ENCODE results near the gene EDN2. TPM values are rescaled to one million over a fixed set of nuclear protein-coding genes. Genes with fewer than 3 reads are reported as not detected.

EDN2 gene
- total RNA-seq, 4 donors from 2014 or later = 0.78 to 3.1 TPM; not detected in 2

- 2 to 4% methylated on average over 47 to 69 of the region's 74 CpGs for WGBS, 2 donors
- no peaks in the 10 kb centered on the region for H3K9me3 ChIP-seq
- no peaks in the 10 kb centered on the region for H3K27me3 ChIP-seq
- peak in 2 of 5 experiments; percentile 47 to 66 for TF ChIP-seq CTCF (IDR thresholded peaks at IDR 0.05)
- TF ChIP-seq EP300 (IDR thresholded peaks at IDR 0.05) = peak; percentile 96 to 97
- TF ChIP-seq POLR2A (IDR thresholded peaks at IDR 0.05) = peak; percentile 48 to 64
- DNase-seq (ENCODE audit: low spot score in 2 of 2) = peak; percentile 76 to 83
- peak overlapping the region; percentile 24 to 45 (median 40) for H3K4me3 ChIP-seq
- H3K27ac ChIP-seq = peak overlapping the region; percentile 83 to 98 (median 94)
- peaks cover 0 to 52% (median 22%) of the 10 kb centered on the region in 4 donors for H3K4me1 ChIP-seq
- no peaks in the 10 kb centered on the region for H3K36me3 ChIP-seq
Measured at GRCh38 chr1:41496080-41497055, 11.9 kb upstream of the EDN2 start.

DNA sequence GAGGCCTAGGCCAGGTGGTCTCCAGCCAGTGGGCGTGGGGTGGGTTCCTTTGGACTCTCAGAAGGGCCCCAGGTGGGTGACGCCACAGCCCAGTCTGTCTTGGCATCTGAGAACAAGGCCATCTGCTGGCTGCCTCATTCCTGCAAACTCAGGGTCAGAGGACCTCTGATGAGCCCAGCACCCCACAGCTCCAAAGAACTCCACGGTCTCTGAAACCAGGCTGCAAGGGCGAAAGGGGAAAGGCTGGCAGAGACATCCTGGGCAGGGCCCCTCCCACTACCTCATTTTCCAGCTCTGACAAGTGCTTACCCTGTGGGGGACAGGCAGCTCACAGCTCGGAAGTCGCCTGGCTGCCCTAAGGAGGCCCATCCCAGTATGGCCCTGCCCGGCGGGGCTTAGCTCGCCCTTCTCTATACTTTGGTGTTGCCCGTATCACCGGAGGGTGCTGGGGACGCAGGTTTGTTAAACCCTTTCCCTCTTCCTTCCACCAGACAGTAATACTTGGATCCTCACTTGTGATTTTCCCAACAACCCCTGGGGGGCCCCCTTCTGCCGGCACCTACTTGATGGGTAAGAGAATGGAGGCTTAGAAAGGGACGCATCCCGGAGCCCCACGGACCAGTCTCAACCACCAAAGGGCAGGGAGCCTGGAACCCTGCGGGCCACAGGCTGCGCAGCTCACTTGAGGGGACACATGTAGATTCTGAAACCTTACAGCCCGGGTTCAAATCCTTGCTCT lies 10.9 kb upstream of the EDN2 start:
- 66 to 70% methylated on average over 18 to 19 of the region's 19 CpGs for WGBS, 2 donors
- no peaks in the 10 kb centered on the region for H3K9me3 ChIP-seq
- DNase-seq (ENCODE audit: low spot score in 2 of 2) = no peak
- no peaks in the 10 kb centered on the region for H3K36me3 ChIP-seq
- H3K27me3 ChIP-seq = no peaks in the 10 kb centered on the region
- peak overlapping the region in 3 of 4 donors; percentile 34 to 45 (median 45) for H3K4me3 ChIP-seq
- peak overlapping the region; percentile 83 to 98 (median 94) for H3K27ac ChIP-seq
- H3K4me1 ChIP-seq = peaks cover 0 to 52% (median 22%) of the 10 kb centered on the region in 4 donors
- TF ChIP-seq CTCF (IDR thresholded peaks at IDR 0.05) (peak in 3 of 5 experiments; percentile 9 to 13 (median 9)), EP300 (IDR thresholded peaks at IDR 0.05) (no peak)

DNA sequence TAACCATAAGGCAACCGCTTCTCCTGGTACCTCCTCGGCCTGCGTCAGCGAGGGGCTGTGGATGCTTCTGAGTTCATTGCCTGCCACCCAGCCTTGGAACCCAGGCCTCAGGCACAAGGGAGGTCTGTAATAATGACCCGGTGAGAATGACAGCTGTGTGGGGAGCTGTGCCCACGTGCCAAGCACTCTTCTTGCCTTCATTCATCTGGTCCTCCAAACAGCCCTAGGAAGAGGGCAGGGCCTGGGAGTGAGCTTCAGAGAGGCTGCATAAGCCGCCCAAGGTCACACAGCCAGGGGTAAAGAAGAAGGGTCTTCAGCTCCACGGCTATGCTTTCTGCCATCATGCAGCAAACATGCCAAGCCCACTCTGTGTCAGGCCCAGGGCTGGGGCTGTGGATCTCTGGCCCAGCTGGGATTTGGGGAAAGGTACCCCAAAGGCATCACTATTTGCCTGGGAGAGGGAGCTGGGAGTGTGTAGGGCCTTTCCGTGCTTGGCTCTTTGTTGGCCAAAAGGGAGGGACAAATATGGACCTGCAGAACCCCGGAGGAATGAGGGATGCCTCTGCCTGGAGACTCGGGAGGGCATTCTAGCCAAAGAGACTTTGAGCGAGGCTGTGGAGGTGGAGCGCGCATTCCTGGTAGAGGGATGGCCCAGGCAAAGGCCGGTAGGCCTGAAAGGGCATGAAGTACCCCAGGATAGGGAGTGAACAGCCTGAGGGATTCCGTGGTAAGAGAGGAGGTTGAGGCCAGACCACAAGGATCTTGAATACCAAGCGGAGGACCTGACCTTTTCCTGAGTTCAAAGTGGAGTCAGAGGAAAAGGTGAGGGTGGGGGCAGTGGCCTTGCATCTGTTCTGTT lies 10.1 kb upstream of the EDN2 start:
- 81 to 86% methylated on average over 16 to 17 of the region's 17 CpGs for WGBS, 2 donors
- no peaks in the 10 kb centered on the region for H3K27me3 ChIP-seq
- H3K9me3 ChIP-seq = no peaks in the 10 kb centered on the region
- peaks cover 0 to 52% (median 22%) of the 10 kb centered on the region in 4 donors for H3K4me1 ChIP-seq
- TF ChIP-seq EP300 (IDR thresholded peaks at IDR 0.05) (no peak), CTCF (IDR thresholded peaks at IDR 0.05) (no peak), POLR2A (IDR thresholded peaks at IDR 0.05) (no peak)
- H3K27ac ChIP-seq = peak overlapping the region; percentile 83 to 98 (median 94)
- H3K36me3 ChIP-seq = no peaks in the 10 kb centered on the region
- no peak for DNase-seq (ENCODE audit: low spot score in 2 of 2)
- no peak overlapping the region for H3K4me3 ChIP-seq

DNA sequence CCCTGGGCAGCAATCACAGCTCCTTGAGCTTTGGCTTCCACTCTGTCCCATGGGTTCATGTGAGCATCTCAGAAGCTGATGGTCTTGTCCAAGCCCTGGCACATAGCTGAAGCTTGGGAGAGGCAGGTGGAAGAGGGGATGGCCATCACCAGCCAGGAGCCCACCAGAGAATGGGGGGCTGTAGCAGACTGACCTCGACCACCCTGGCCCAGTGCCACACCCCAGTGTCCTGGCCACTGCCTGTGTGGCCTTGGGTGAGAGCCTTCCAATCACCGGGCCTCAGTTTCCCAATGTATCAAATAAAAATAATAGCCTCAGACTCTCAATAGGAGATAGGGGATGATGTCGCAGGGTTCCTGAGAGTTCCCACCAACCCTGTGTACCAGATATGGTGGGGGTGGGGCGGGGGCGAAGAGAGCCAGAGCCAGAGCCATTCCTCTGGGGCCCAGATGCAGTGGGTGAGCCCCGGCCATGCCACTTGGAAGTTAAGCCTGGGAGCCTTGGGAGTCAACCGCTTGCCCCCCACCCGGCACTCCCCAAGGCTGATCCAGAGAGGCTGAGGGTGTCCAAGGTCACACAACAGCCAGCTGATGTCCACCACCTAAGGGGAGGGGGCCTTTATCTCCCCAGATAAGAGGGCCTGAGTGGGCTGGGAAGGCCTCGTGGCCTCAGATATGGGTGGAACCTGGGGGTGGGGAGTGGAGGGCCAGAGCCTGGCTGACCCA lies 9.3 kb upstream of the EDN2 start:
- 90 to 98% methylated on average over 8 to 9 of the region's 9 CpGs for WGBS, 2 donors
- H3K36me3 ChIP-seq = no peaks in the 10 kb centered on the region
- TF ChIP-seq EP300 (IDR thresholded peaks at IDR 0.05) = no peak
- TF ChIP-seq POLR2A (IDR thresholded peaks at IDR 0.05) = no peak
- TF ChIP-seq CTCF (IDR thresholded peaks at IDR 0.05) = no peak
- H3K9me3 ChIP-seq = no peaks in the 10 kb centered on the region
- H3K4me1 ChIP-seq = peaks cover 0 to 49% (median 20%) of the 10 kb centered on the region in 4 donors
- no peaks in the 10 kb centered on the region for H3K27me3 ChIP-seq
- no peak overlapping the region for H3K4me3 ChIP-seq
- no peak for DNase-seq (ENCODE audit: low spot score in 2 of 2)
- H3K27ac ChIP-seq = peak overlapping the region in 2 of 4 donors; percentile 90 to 97

All from tibial nerve (tissue), 4 donors.